HepG2 (cell line): Measurements from ENCODE around the gene SPATA25. TPM values are rescaled to one million over a fixed set of nuclear protein-coding genes. Genes with fewer than 3 reads are reported as not detected.

ENCODE experiments used
- ATAC-seq: fragments of 200-7000 bp; cut with Tn5 transposase; 3 replicates; pipeline ENCODE4 v1.9.1; 2020; ENCODE audit warnings: mild to moderate bottlenecking, moderate library complexity
- BruUV-seq: library from RNA; stranded (reverse); fragments of 400-500 nt; replicated peaks from 2 replicates; lab custom pipeline; 2021; lab: Mats Ljungman, UMichigan
- CTCF ChIA-PET: fragments of 300-600 bp; formaldehyde crosslinking; extraction: SDS; loops from one replicate; lab custom pipeline; 2021; ENCODE audit warnings: low total read pairs, inconsistent platforms, low intra/inter-chr PET ratio; lab: Yijun Ruan, JAX
- POLR2A ChIA-PET: fragments of 350-600 bp; sonication (Branson Sonifier 250); formaldehyde crosslinking; loops from one replicate; lab custom pipeline; 2020; ENCODE audit warnings: antibody characterized with exemption, inconsistent platforms; lab: Yijun Ruan, JAX
- DNase-seq: peaks from one replicate; pipeline ENCODE4 v3.0.0-alpha.2; 2015; ENCODE audit warnings: low spot score
- FAIRE-seq: peaks from 3 replicates; lab custom pipeline; 2011; peaks lifted over from hg19 to GRCh38; lab: Jason Lieb, UNC
- H2AFZ ChIP-seq: one replicate; pipeline ENCODE4 v1.6.1; 2011; ENCODE audit warnings: low read length, inconsistent platforms
- H3K27ac ChIP-seq: fragments of 300-600 bp; 3 replicates; pipeline ENCODE4 v1.8.0; 2011; ENCODE audit warnings: mixed run types, mild to moderate bottlenecking, mixed read lengths, low read length, inconsistent platforms; ENCODE audit not compliant: insufficient read depth; ENCODE audit errors: extremely low read length
- H3K27me3 ChIP-seq, 2 experiments: fragments of 200-600 bp in 1 of 2; 2 replicates in 1 of 2; 3 replicates in 1 of 2; pipeline versions ENCODE4 v1.6.0 to v1.8.0; 2011; ENCODE audit warnings: low read length in 2 of 2, mild to moderate bottlenecking in 2 of 2, moderate library complexity in 2 of 2, inconsistent platforms in 1 of 2; ENCODE audit not compliant: insufficient read depth in 2 of 2, control insufficient read depth in 1 of 2
- H3K36me3 ChIP-seq, 2 experiments: fragments of 200-600 bp in 1 of 2; replicated peaks in 1 of 2; 2 replicates in 1 of 2; 3 replicates in 1 of 2; pipeline versions ENCODE4 v1.5.1 to v1.8.0; 2011; ENCODE audit warnings: low read length in 2 of 2, inconsistent platforms in 1 of 2; ENCODE audit not compliant: insufficient read depth in 2 of 2, control insufficient read depth in 1 of 2
- H3K4me1 ChIP-seq: 2 replicates; pipeline ENCODE4 v1.5.1; 2012; ENCODE audit warnings: low read length, inconsistent platforms; ENCODE audit not compliant: insufficient read depth
- H3K4me2 ChIP-seq: 2 replicates; pipeline ENCODE4 v1.6.0; 2011; ENCODE audit warnings: low read depth, low read length, inconsistent platforms
- H3K4me3 ChIP-seq, 3 experiments: fragments of 200-600 bp in 1 of 3; sonication (generic), shearing (Covaris generic) in 1 of 3; replicated peaks in 1 of 3; 2 replicates each; pipeline ENCODE4 v1.5.1; 2011 to 2016; ENCODE audit warnings: low read length in 3 of 3, inconsistent platforms in 2 of 3, low read depth in 2 of 3, mild to moderate bottlenecking in 2 of 3, control low read depth in 1 of 3, mixed read lengths in 1 of 3; ENCODE audit not compliant: insufficient read depth in 1 of 3
- H3K79me2 ChIP-seq: one replicate; pipeline ENCODE4 v1.6.1; 2011; ENCODE audit warnings: low read length, inconsistent platforms; ENCODE audit not compliant: insufficient read depth
- H3K9ac ChIP-seq: 2 replicates; pipeline ENCODE4 v1.6.0; 2011; ENCODE audit warnings: mild to moderate bottlenecking, low read depth, low read length, inconsistent platforms; ENCODE audit not compliant: insufficient read depth
- H3K9me3 ChIP-seq: 2 replicates; pipeline ENCODE4 v1.5.1; 2012; ENCODE audit warnings: mild to moderate bottlenecking, low read length
- H4K20me1 ChIP-seq: 2 replicates; pipeline ENCODE4 v1.6.0; 2011; ENCODE audit warnings: inconsistent platforms, mild to moderate bottlenecking, low read length, moderate library complexity; ENCODE audit not compliant: insufficient read depth
- CEBPB ChIP-seq: IDR thresholded peaks from 2 replicates; pipeline ENCODE4 v1.6.1; 2011; ENCODE audit warnings: low read depth, low read length, improper control_type of control experiment, borderline replicate concordance
- NRL ChIP-seq: sonication (generic); formaldehyde crosslinking; IDR thresholded peaks from 2 replicates; pipeline ENCODE4 v1.5.0; 2020; ENCODE audit warnings: missing genetic modification reagents, mild to moderate bottlenecking, moderate library complexity, borderline replicate concordance
- RAD51 ChIP-seq: fragments of 450-650 bp; IDR thresholded peaks from 2 replicates; pipeline ENCODE4 v1.6.1; 2016; ENCODE audit warnings: borderline replicate concordance
- TAF1 ChIP-seq: sonication (generic); formaldehyde crosslinking; IDR thresholded peaks from 2 replicates; pipeline ENCODE4 v1.4.0; 2020; ENCODE audit warnings: missing genetic modification reagents
- TMF1 ChIP-seq: sonication (generic); formaldehyde crosslinking; IDR thresholded peaks from 2 replicates; pipeline ENCODE4 v1.8.1; 2022; ENCODE audit warnings: low read depth, missing genetic modification reagents
- ZNF737 ChIP-seq: sonication (generic); formaldehyde crosslinking; IDR thresholded peaks from 2 replicates; pipeline ENCODE4 v1.5.0; 2020; ENCODE audit warnings: missing genetic modification reagents, mild to moderate bottlenecking, borderline replicate concordance
- ZNF891 ChIP-seq: sonication (generic); formaldehyde crosslinking; IDR thresholded peaks from 2 replicates; pipeline ENCODE4 v1.5.0; 2020; ENCODE audit warnings: mild to moderate bottlenecking, missing genetic modification reagents
- ZSCAN29 ChIP-seq: sonication (generic); formaldehyde crosslinking; conservative IDR thresholded peaks from 2 replicates; pipeline ENCODE4 v1.4.0; 2020; ENCODE audit warnings: mild to moderate bottlenecking, missing genetic modification reagents
- WGBS: methylation state at CpG from one replicate; pipeline ENCODE4 v1.1.6; 2017; ENCODE audit warnings: low lambda C conversion rate; 5-methylcytosine and 5-hydroxymethylcytosine counted together
- in situ Hi-C: cut with HindIII; loops from 2 replicates; pipeline ENCODE4 v1.10.0; 2017; ENCODE audit warnings: low pct_unique_long_range_greater_than_20kb; ENCODE audit not compliant: extremely low pct_ligation_motif_present
- intact Hi-C: fragments of 100-400 bp; cut with micrococcal nuclease; formaldehyde crosslinking; loops from one replicate; pipeline ENCODE4 v1.10.0; 2022; ENCODE audit not compliant: unreplicated experiment
- polyA plus RNA-seq, 8 experiments: library from polyadenylated mRNA; depleted of rRNA in 3 of 8; stranded (reverse) in 7 of 8; unstranded in 1 of 8; fragments of >200 nt; fragmentation: Illumina TruSeq in 4 of 8; extraction: Trizol in 4 of 8; gene quantifications; 2 replicates each; pipeline versions ENCODE4 v1.2.1 to v1.2.3, GENCODE V29; 2011 to 2016; ENCODE audit warnings: low read depth in 4 of 8, missing spikeins in 1 of 8, mixed read lengths in 1 of 8; ENCODE audit not compliant: insufficient read depth in 1 of 8
- total RNA-seq, 5 experiments: library from RNA; depleted of rRNA; stranded (reverse); fragments of >200 nt; fragmentation: Illumina TruSeq; extraction: Trizol; gene quantifications; 2 replicates each; pipeline ENCODE4 v1.2.3, GENCODE V29; 2016; ENCODE audit warnings: low read depth in 1 of 5
- TF ChIP-seq, protein P1 (sequence below), 2 experiments: sonication (generic) in 1 of 2; formaldehyde crosslinking in 1 of 2; IDR thresholded peaks; 2 replicates each; pipeline versions ENCODE4 v1.5.1 to v1.6.1; 2011 to 2020; ENCODE audit warnings: borderline replicate concordance in 1 of 2, low read depth in 1 of 2, low read length in 1 of 2, mild to moderate bottlenecking in 1 of 2, missing genetic modification reagents in 1 of 2, moderate library complexity in 1 of 2

Gene SPATA25
- total and polyA plus RNA-seq, 2 of the 13 experiments (the other 11 are each of a cell fraction or from before 2014, with no cell fraction given), result 4.8 to 7.6 TPM

DNA sequence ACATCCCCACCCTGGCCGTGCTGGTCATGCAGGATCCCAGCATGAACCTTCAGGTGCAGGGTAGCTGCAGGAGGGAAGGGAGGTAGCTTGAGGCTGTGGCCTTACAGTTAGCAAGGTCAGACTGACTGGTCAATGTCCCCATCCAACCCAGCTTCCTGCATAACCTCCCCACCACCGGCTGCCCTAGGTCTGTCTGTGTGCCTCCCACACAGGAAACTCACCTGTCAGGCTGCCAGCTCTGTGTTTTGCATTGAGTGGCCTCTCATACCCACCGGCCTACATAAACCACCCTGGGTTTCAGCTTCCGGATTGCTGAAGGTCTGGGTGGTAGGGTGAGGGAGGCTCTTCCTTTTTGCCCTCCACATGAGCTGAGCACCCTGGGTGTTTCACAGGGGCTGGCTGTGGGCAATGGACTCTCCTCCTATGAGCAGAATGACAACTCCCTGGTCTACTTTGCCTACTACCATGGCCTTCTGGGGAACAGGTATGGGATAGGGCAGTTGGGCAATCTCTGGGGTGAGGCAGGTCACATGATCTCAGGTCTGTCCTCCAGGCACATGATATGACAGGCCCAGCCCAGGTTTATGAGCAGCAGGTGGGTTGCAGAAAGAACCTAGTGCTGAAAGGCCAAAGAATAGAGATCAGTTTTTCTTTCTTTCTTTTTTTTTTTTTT lies 5.5 kb upstream of the SPATA25 start:
- no TSS peak for BruUV-seq

More for the DNA sequence above, 5.5 kb upstream of the SPATA25 start:
- ATAC-seq (no peak), FAIRE-seq (no peak), DNase-seq (no peak)
- Histone ChIP-seq H3K4me1 (peaks cover 43% of the 10 kb centered on the region), H3K36me3 (peaks cover 42 to 61% of the 10 kb centered on the region in 2 experiments), H3K9me3 (no peaks in the 10 kb centered on the region), H3K4me2 (peak overlapping the region; percentile 85; the same call in 1 of the 2 replicates), H3K27ac (no peak overlapping the region), H3K4me3 (peak overlapping the region in 2 of 3 experiments; percentile 19 to 98; a peak in 2 of 6 replicates), H3K9ac (no peak overlapping the region), H3K79me2 (peaks cover 32% of the 10 kb centered on the region), H3K27me3 (no peaks in the 10 kb centered on the region), H2AFZ (no peak overlapping the region), H4K20me1 (no peaks in the 10 kb centered on the region)
- in situ Hi-C loops (loop anchor here (5.0 kb wide), 2 partner anchors 39 to 69 kb away; partner anchors contain the start of gene PCIF1), intact Hi-C loops (no loop called here)
- TF ChIP-seq ZSCAN29 (CRISPR knock-in tag), result no peak
- TF ChIP-seq ZNF891, result 0 out of 2 replicates have a peak, but pooled peaks have one; percentile 49
- TF ChIP-seq TAF1 (CRISPR knock-in tag), result 0 out of 2 replicates have a peak, but pooled peaks have one; percentile 6
- 0 out of 2 replicates have a peak, but pooled peaks have one; percentile 5 for TF ChIP-seq ZNF737
- TF ChIP-seq NRL (CRISPR knock-in tag), result peak; percentile 25; the same call in 1 of the 2 replicates
- no peak for TF ChIP-seq TMF1 (CRISPR knock-in tag)
- peak; percentile 37; the same call in 1 of the 2 replicates for TF ChIP-seq CEBPB
- TF ChIP-seq RAD51, result peak; percentile 50; the same call in 1 of the 2 replicates
- TF ChIP-seq, protein P1, sequence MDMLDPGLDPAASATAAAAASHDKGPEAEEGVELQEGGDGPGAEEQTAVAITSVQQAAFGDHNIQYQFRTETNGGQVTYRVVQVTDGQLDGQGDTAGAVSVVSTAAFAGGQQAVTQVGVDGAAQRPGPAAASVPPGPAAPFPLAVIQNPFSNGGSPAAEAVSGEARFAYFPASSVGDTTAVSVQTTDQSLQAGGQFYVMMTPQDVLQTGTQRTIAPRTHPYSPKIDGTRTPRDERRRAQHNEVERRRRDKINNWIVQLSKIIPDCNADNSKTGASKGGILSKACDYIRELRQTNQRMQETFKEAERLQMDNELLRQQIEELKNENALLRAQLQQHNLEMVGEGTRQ (IDR thresholded peaks at IDR 0.05; ENCODE audit: low read depth, low read length), result peak; percentile 32; the same call in 1 of the 2 replicates
- TF ChIP-seq, protein P1 (CRISPR knock-in tag; IDR thresholded peaks at IDR 0.05; ENCODE audit: borderline replicate concordance), result peak; percentile 34; the same call in 1 of the 2 replicates
- WGBS, result 91% methylated on average over 4 of the region's 4 CpGs
- ChIA-PET POLR2A (interaction anchor here (0.7 to 8.1 kb wide), 11 partner anchors 11 to 600 kb away, joined by 3 to 164 read pairs (median 60); partner anchors contain the start of genes ACOT8, PCIF1, PLTP and ZSWIM1), CTCF (interaction anchor here (0.8 kb wide), 1 partner anchor 70 kb away, joined by 4 read pairs; no protein-coding TSS in a partner anchor)
